ENCODE measurements around the gene TYW3. TPM values are rescaled to one million over a fixed set of nuclear protein-coding genes. Genes with fewer than 3 reads are reported as not detected.

Gene TYW3
- total RNA-seq, 1 donor = 19.6 TPM

DNA sequence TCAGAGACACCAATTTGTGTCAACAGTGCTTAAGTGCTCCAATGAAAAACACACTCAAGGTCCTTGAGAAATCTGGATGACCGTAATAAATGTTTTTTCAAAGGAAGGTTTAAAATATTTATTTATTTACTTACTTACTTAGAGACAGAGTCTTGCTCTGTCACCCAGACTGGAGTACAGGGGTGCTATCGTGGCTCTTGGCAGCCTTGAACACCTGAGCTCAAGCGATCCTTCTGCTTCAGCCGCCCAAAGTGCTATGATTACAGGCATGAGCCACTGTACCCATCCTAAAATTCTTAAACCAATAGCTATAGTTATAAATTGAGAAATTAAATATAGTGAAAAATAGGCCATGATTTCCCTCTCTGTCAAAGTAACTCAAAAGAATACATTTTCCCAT is 42.0 kb upstream of the TYW3 start:
- DNase-seq (ENCODE audit: low read depth) = no peak
- TF ChIP-seq CTCF (IDR thresholded peaks at IDR 0.05; ENCODE audit: insufficient read depth, low read length) = no peak
- no peak overlapping the region for H3K4me3 ChIP-seq (ENCODE audit: low read depth, low read length)

- no peak for TF ChIP-seq CTCF (IDR thresholded peaks at IDR 0.05; ENCODE audit: insufficient read depth, low read length)
- no peak overlapping the region for H3K4me3 ChIP-seq (ENCODE audit: low read depth, low read length)
- peak; percentile 33 for DNase-seq (ENCODE audit: low read depth)
Observed at GRCh38 chr1:74693473-74693872, 39.5 kb upstream of the TYW3 start.

- H3K4me3 ChIP-seq (ENCODE audit: low read depth, low read length) = no peak overlapping the region
- no peak for TF ChIP-seq CTCF (IDR thresholded peaks at IDR 0.05; ENCODE audit: insufficient read depth, low read length)
- no peak for DNase-seq (ENCODE audit: low read depth)
Observed at GRCh38 chr1:74697832-74698231, 35.1 kb upstream of the TYW3 start.

DNA sequence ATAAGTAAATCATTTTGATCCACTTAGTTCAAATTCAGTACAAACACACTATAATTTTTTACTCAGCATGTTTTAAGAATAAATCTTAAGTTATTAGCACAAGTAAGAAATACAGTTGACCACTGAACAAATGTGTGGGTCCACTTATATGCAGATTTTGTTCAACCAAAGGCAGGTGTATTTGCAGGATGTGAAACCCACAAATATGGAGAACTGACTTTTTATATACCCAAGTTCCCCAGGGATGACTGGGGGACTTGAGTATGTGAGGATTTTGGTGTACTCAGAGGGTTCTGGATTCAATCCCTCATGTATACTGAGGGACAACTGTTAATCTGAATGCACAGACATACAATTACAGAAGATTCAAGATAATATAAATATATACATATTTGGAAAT is 33.6 kb upstream of the TYW3 start:
- no peak for DNase-seq (ENCODE audit: low read depth)
- H3K4me3 ChIP-seq (ENCODE audit: low read depth, low read length) = no peak overlapping the region
- TF ChIP-seq CTCF (IDR thresholded peaks at IDR 0.05; ENCODE audit: insufficient read depth, low read length) = no peak

- no peak for DNase-seq (ENCODE audit: low read depth)
- TF ChIP-seq CTCF (IDR thresholded peaks at IDR 0.05; ENCODE audit: insufficient read depth, low read length) = no peak
- H3K4me3 ChIP-seq (ENCODE audit: low read depth, low read length) = no peak overlapping the region
Observed at GRCh38 chr1:74703386-74704182, 29.4 kb upstream of the TYW3 start.

DNA sequence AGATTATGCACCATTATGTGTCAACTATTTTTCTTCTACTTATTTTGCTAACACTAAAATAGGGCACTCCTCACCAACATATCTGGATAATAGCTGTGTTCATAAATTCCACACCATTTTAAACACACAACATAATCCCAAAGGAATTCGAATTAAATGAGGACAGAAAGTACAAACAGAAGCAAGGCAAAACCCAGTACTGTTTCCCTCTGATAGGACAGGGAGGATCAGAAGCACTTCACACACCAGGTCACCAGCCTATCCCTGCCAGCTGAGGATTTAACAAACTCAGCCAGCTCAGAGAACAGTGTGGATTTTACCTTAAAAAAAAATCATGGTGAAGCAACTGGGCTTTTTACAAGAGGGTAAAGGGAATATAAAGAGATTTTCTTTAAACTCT is 20.1 kb upstream of the TYW3 start:
- DNase-seq (ENCODE audit: low read depth) = no peak
- TF ChIP-seq CTCF (IDR thresholded peaks at IDR 0.05; ENCODE audit: insufficient read depth, low read length) = no peak
- H3K4me3 ChIP-seq (ENCODE audit: low read depth, low read length) = no peak overlapping the region

DNA sequence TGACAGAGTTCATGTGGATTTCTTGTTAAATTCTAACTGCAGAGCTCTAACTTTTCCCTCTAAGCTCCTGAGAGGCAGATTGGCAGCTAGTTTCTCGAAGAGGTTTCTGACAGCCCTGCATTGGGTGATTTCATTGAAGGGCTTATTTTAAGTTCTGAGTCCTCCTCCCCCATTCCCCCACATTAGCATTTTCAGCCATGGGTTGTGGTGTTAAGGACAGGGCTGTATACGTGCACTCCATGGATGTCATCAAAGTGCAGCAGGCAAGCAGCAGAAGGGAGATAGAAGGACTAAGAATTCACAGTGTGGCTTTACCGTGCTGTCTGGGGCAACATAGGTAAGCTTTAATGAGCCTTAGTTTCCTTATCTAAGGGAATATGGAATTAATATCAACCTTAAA is 19.1 kb upstream of the TYW3 start:
- no peak for TF ChIP-seq CTCF (IDR thresholded peaks at IDR 0.05; ENCODE audit: insufficient read depth, low read length)
- no peak overlapping the region for H3K4me3 ChIP-seq (ENCODE audit: low read depth, low read length)
- DNase-seq (ENCODE audit: low read depth) = no peak

Data from fibroblast of the aortic adventitia (primary cell).